Fibroblast of skin of right quadriceps (primary cell): ENCODE measurements around the gene CAMK2B.

ENCODE experiments used
- DNase-seq: peaks from one replicate; pipeline ENCODE4 v3.0.0-alpha.2; 2013

Gene CAMK2B

DNA sequence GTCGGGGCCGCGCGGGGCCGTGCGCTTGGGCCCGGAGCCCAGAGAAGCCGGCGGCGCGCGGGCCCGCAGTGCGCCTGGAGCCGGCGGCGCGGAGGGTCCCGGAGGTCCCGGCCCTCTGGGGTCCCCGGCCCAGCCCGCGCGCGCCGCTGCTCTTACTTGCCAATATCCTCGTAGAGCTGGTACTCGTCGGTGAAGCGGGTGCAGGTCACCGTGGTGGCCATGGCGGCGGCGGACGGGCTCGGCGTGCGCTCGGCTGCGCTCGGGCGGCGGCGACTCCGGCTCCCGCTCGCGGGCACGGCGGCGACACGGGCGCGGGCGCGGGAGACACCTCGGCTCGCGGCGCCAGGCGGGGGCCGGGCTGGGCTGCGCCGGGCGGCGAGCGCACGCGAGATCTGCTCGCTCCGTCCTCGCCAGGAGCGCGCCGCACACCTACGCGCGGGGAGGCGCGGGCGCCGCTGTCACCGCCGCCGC lies at the start of gene CAMK2B:
Gene CAMK2B, minus strand, starts transcription at position 394 of the 471 bp plus-strand sequence. Its CDS starts 173 bp downstream, at position 221.
- DNase-seq = no peak

GRCh38 chr7:44374007-44374763 lies 48.8 kb upstream of the CAMK2B start:
- no peak for DNase-seq

- no peak for DNase-seq
Observed at GRCh38 chr7:44373418-44373740, 48.0 kb upstream of the CAMK2B start.

DNA sequence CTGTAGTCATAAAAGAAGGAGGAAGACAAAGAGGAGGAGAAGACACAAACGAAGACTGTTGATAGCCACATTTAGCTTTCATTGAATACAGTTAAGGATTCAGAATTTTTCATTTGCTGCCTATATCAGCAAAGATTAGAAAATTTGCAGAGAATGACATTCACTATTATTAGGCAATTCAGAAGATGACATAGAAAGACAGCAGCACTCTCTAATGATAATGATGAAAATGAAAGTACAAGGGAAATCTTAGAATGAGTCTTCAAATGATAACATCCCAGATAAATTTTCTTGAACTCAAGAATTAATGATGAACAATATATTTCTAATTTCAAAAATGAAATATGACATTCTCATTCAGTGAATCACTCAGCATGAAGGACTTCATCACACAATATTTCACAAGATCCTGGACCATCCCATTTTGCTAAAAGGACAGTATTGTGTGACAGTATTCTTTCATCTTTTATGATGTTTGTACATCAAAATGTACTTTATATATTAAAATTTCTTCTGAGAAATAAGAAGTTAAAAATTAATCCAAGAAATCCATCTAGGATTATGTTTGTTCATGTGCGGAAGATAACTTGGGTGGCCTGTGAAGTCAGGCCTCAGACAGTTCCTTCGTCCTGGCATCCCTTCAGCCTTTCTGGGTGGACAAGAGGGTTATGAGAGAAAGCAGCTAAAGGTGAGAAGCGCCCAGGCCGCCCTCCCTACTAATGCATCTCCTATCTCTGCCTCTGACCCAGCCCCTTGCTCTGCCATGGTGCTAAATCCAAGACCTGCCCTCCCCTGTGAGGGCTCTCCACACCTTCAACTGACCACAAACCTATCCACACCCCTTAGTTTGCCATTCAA lies 47.4 kb upstream of the CAMK2B start:
- DNase-seq = no peak

GRCh38 chr7:44368885-44369284 lies 43.5 kb upstream of the CAMK2B start:
- DNase-seq = no peak

GRCh38 chr7:44368455-44368854 lies 43.1 kb upstream of the CAMK2B start:
- no peak for DNase-seq

DNA sequence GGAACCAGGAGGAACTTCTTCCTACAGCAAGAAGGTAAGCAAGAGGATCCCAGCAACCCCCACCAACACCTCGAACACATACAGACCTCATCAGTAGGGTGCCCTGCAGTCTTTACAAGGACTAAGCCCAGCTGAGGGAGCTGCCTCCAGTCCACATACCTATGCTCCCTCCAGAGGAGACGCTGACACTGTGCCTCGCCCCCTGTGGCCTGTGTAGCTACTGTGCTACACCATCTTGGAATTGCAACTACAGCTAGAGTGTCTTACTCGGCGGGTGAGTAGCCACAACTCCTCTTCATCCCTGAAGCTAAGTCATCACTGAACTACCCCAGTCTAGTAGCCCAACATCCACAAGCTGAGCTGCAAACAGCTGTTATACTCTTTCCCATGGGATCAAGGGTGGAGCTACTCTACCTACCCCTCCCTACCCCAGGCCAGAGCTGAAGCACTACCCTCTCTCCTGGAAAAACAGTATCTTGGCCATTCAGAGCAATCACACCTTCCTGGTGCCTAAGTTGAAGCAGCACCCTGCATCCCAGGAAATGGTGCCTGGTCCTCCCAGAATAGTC lies 42.2 kb upstream of the CAMK2B start:
- DNase-seq = no peak

DNA sequence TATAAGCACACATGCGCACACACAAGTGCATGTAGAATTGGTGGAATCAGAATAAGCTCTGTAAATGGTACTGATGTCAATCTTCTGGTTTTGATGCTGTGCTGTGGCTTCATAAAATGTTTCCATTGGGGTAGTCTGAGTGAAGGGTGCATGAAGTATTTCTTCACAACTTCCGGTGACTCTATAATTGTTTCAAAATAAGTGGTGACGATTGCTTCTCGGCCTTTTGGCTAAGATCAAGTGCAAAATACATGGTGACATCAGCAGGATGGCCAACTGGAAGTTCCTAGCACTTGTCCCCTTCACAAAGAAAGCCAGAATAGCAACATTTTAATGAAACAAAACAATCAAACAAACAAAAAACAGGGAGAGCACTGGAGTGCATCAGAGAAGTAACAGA lies 41.6 kb upstream of the CAMK2B start:
- no peak for DNase-seq

DNA sequence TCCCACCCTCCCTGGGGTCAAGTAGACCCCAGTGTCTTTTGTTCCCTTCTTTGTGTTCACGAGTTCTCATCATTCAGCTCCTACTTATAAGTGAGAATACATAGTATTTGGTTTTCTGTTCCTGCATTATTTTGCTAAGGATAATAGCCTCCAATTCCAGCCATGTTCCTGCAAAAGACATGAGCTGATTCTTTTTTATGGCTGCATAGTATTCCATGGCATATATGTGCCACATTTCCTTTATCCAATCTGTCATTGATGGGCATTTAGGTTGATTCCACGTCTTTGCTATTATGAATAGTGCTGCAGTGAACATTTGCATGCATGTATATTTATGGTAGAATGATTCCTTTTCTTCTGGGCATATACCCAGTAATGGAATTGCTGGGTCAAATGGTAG lies 28.3 kb upstream of the CAMK2B start:
- no peak for DNase-seq

DNA sequence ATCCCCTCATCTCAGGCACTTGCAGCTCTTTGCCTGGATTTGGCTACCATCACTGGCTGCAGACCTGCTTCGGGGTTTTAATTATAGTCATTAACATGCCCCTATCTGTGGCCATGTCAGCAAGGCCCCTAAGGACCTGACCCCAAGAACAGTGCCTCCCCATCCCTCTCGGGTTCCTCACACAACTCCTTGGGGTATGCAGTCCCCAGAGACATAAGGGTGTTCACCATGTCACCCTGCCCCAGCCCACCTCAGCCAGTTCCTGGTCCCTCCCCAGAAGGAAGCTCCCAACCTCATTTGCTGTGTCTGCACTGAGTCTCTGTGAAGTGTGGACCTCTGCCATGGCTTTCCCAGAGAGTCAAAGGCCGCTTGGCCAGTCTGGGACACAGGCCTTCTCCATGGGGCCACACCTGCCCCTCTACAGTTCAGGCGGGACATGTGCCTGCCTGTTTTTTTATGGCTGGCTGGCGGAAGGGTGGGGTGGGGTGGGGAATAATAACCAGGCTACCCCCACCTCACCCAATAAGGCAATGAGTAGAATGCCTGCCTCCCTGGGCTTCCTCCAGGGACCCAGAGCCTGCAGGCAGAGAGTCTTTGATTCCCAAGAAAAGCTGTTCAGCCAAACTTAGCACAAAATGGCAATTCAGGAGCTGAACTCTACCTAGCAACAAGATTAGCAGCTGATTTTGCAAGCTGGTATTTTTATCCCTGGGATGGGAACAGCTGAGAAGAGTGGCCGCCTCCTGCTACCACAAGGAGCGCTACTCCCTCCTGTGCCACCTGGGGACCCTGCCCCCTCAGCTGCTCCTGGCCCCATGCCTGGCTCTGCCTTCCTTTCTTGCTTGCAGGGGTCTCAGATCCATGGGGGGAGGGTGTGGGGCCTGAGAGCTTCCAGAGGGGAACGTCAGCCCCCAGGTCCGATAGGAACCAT lies 23.7 kb upstream of the CAMK2B start:
- DNase-seq = no peak

- DNase-seq = peak; percentile 39
Observed at GRCh38 chr7:44348300-44348699, 22.9 kb upstream of the CAMK2B start.

GRCh38 chr7:44347546-44348114 lies 22.2 kb upstream of the CAMK2B start:
- no peak for DNase-seq

- DNase-seq = no peak
Observed at GRCh38 chr7:44346063-44346462, 20.7 kb upstream of the CAMK2B start.

DNA sequence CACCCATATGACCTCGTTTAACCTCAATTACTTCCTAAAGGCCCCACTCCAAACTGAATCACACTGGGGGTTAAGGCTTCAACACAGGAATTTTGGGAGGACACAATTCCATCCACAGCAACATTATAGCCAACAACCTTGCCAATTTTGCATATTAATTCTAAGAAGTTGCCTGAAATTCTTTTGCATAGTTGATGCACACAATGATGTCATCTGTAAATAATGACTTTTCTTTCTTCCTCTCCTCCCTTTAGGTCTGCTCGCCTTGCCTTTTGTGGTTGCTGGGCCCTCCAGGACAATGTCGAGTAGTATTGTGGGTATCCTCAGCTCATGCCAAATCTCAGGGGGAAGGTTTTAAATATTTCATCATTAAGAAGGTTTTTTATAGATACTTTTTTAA lies 16.0 kb upstream of the CAMK2B start:
- DNase-seq = no peak

GRCh38 chr7:44338600-44338999 lies 13.2 kb upstream of the CAMK2B start:
- no peak for DNase-seq

GRCh38 chr7:44336491-44336890 lies 11.1 kb upstream of the CAMK2B start:
- no peak for DNase-seq

DNA sequence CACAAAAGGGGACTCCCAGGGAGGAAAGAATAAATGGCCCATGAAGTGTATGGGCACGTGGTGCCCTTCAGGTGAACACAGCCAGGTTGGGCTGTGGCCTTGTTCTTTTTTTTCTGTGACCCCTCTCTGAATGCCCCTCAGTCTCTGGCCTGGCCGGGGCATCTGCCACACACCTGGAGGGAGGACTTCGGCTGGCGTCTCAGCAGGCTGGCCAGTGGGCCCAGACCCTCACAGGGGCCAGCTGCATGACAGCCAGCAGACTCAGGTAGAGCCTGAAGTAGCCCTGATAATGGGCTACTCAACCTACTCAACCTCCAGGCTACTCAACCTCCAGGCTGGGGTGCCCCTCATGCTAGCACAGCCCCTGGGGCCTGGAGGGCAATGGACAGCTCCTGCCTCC lies 9.8 kb upstream of the CAMK2B start:
- DNase-seq = no peak

DNA sequence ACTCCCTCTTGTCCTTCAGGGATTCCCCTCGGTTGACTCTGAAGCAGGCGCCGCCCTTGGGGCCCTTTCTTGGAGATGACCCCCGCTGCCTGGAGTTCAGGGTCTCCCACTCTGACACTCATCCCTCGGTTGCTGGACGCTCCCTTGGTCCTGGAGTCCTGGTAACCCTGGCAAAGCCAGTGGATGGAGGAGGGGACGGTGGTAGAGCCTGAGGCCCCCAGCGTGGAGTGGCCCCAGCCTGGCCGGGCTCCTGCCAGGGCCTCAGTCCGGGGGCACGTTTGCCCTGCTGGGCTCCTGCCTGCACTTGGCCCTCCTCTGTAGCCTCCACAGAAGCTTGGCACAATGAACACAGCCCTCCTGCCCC lies 9.3 kb upstream of the CAMK2B start:
- no peak for DNase-seq

DNA sequence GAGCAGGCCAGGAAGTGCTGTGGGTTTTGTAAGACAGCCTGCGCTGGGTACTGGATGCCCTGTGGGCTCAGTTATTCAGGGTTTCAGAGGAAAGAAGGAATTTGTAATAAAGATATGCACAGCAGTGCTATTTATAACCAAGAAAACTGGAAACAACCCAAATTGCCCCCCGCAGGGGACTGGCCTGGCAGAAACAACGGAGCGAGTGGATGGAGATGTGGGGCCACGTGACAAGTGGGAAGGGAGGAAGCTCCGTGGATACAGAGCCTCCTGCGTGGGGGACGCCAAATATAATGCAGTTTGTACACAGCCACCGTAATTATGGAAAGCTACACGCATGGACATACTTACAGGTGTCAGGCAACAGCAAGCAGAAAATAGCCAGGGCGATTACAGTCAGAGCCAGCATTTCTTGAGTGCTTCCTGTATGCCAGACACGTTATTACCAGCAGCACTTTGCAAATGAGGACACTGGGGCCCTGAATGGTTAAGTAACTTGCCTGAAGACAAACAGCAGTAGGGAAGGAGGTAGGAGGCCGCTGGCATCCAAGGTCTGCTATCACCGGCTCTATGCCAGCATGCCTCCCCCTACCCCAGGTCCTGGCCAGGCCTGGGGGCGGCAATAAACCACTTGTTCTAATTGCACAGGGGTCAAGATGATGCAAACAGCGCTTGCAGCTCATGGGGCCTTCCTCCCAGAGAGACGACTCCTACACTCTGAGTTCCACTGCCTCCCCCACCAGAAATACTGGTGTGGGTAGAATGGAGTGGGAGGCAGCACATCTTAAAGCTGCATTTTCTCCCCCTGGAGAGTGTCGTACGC lies 8.7 kb upstream of the CAMK2B start:
- no peak for DNase-seq

- no peak for DNase-seq
Observed at GRCh38 chr7:44331682-44332081, 6.3 kb upstream of the CAMK2B start.

GRCh38 chr7:44330331-44330730 lies 4.9 kb upstream of the CAMK2B start:
- no peak for DNase-seq

- no peak for DNase-seq
Observed at GRCh38 chr7:44329888-44330287, 4.5 kb upstream of the CAMK2B start.
